Suprapubic skin (tissue), 3 donors: ENCODE measurements around the gene GAK.

Experiments used
- CTCF ChIP-seq, 2 donors: fragments of 200-600 bp in 1 of 2; fragments of 450-650 bp in 1 of 2; sonication (generic) in 1 of 2; IDR thresholded peaks; one replicate each; pipeline ENCODE4 v1.5.1; 2016 to 2019; ENCODE audit warnings: antibody characterized with exemption in 2 of 2, mild to moderate bottlenecking in 1 of 2, moderate library complexity in 1 of 2
- POLR2AphosphoS5 ChIP-seq, 3 donors: sonication (generic); formaldehyde crosslinking; IDR thresholded peaks; one replicate each; pipeline ENCODE4 v1.6.1; 2017; ENCODE audit warnings: antibody characterized with exemption in 3 of 3

- no peak for TF ChIP-seq CTCF (IDR thresholded peaks at IDR 0.05)
- TF ChIP-seq POLR2AphosphoS5 (IDR thresholded peaks at IDR 0.05) = no peak
These were observed 107.6 kb downstream of the GAK start for GRCh38 chr4:824461-825062.
